H9 (cell line): Measurements from ENCODE around the gene APOL1. TPM values are rescaled to one million over a fixed set of nuclear protein-coding genes. Genes with fewer than 3 reads are reported as not detected.

Experiments used
- DNase-seq: peaks from one replicate; pipeline ENCODE4 v3.0.0-alpha.2; 2017
- H2AFZ ChIP-seq: one replicate; pipeline ENCODE4 v1.6.1; 2013; ENCODE audit warnings: mild to moderate bottlenecking, low read length, control low read depth, moderate library complexity
- H2AK5ac ChIP-seq: 2 replicates; pipeline ENCODE4 v1.6.1; 2013; ENCODE audit warnings: low read length, control low read depth, mixed read lengths; ENCODE audit not compliant: insufficient read length
- H2BK120ac ChIP-seq: one replicate; pipeline ENCODE4 v1.6.1; 2013; ENCODE audit warnings: low read depth, mild to moderate bottlenecking, low read length, control low read depth, inconsistent platforms; ENCODE audit not compliant: poor library complexity, severe bottlenecking
- H2BK12ac ChIP-seq: 2 replicates; pipeline ENCODE4 v1.6.1; 2013; ENCODE audit warnings: low read length, control low read depth, mixed read lengths, low read depth; ENCODE audit not compliant: insufficient read length
- H2BK15ac ChIP-seq: 2 replicates; pipeline ENCODE4 v1.6.1; 2013; ENCODE audit warnings: low read depth, low read length, control low read depth
- H2BK20ac ChIP-seq: one replicate; pipeline ENCODE4 v1.6.1; 2013; ENCODE audit warnings: low read depth, mild to moderate bottlenecking, low read length, control low read depth, inconsistent platforms; ENCODE audit not compliant: poor library complexity, severe bottlenecking
- H2BK5ac ChIP-seq: 2 replicates; pipeline ENCODE4 v1.6.1; 2013; ENCODE audit warnings: low read length, control low read depth, mixed read lengths; ENCODE audit not compliant: insufficient read length
- H3K14ac ChIP-seq: 2 replicates; pipeline ENCODE4 v1.6.1; 2013; ENCODE audit warnings: low read length, control low read depth; ENCODE audit not compliant: insufficient read depth
- H3K18ac ChIP-seq: 2 replicates; pipeline ENCODE4 v1.6.1; 2013; ENCODE audit warnings: low read depth, mild to moderate bottlenecking, mixed read lengths, low read length, control low read depth; ENCODE audit not compliant: insufficient read length
- H3K23ac ChIP-seq: 2 replicates; pipeline ENCODE4 v1.6.1; 2013; ENCODE audit warnings: low read length, control low read depth, mixed read lengths, low read depth; ENCODE audit not compliant: insufficient read length
- H3K23me2 ChIP-seq: 2 replicates; pipeline ENCODE4 v1.6.1; 2013; ENCODE audit warnings: low read depth, mild to moderate bottlenecking, mixed read lengths, low read length, control low read depth; ENCODE audit not compliant: insufficient read length, poor library complexity, severe bottlenecking
- H3K27ac ChIP-seq: 2 replicates; pipeline ENCODE4 v1.5.1; 2013; ENCODE audit warnings: low read length, control low read depth, mixed read lengths, low read depth; ENCODE audit not compliant: insufficient read length
- H3K27me3 ChIP-seq: 2 replicates; pipeline ENCODE4 v1.6.1; 2013; ENCODE audit warnings: low read length, control low read depth, inconsistent platforms; ENCODE audit not compliant: insufficient read depth
- H3K4ac ChIP-seq: 2 replicates; pipeline ENCODE4 v1.6.1; 2013; ENCODE audit warnings: low read depth, mild to moderate bottlenecking, control low read depth, inconsistent platforms, low read length, moderate library complexity
- H3K4me1 ChIP-seq: 2 replicates; pipeline ENCODE4 v1.6.1; 2013; ENCODE audit warnings: low read length, control low read depth, inconsistent platforms; ENCODE audit not compliant: insufficient read depth
- H3K4me2 ChIP-seq: 2 replicates; pipeline ENCODE4 v1.6.1; 2013; ENCODE audit warnings: low read length, control low read depth, mixed read lengths; ENCODE audit not compliant: insufficient read length, insufficient read depth
- H3K56ac ChIP-seq: 2 replicates; pipeline ENCODE4 v1.6.1; 2013; ENCODE audit warnings: low read depth, mild to moderate bottlenecking, mixed read lengths, low read length, control low read depth; ENCODE audit not compliant: insufficient read length
- H3K79me1 ChIP-seq: 2 replicates; pipeline ENCODE4 v1.6.1; 2013; ENCODE audit warnings: low read depth, mild to moderate bottlenecking, moderate library complexity, low read length, control low read depth, inconsistent platforms; ENCODE audit not compliant: insufficient read depth, poor library complexity, severe bottlenecking
- H3K79me2 ChIP-seq: 2 replicates; pipeline ENCODE4 v1.6.1; 2013; ENCODE audit warnings: low read length, control low read depth, inconsistent platforms; ENCODE audit not compliant: insufficient read depth
- H3K9ac ChIP-seq: 2 replicates; pipeline ENCODE4 v1.6.1; 2013; ENCODE audit warnings: low read length, control low read depth, mixed read lengths; ENCODE audit not compliant: insufficient read length; ENCODE audit errors: extremely low read depth
- H3K9me3 ChIP-seq: one replicate; pipeline ENCODE4 v1.6.1; 2013; ENCODE audit warnings: low read depth, low read length, inconsistent platforms; ENCODE audit not compliant: control insufficient read depth
- H3T11ph ChIP-seq: one replicate; pipeline ENCODE4 v1.6.1; 2013; ENCODE audit warnings: mild to moderate bottlenecking, low read length, control low read depth, inconsistent platforms
- H4K20me1 ChIP-seq: one replicate; pipeline ENCODE4 v1.6.1; 2013; ENCODE audit not compliant: control insufficient read depth, insufficient read length, insufficient read depth
- H4K5ac ChIP-seq: 2 replicates; pipeline ENCODE4 v1.6.1; 2013; ENCODE audit warnings: low read depth, mild to moderate bottlenecking, mixed read lengths, low read length, control low read depth; ENCODE audit not compliant: insufficient read length
- H4K8ac ChIP-seq: replicated peaks from 2 replicates; pipeline ENCODE4 v1.6.1; 2013; ENCODE audit warnings: low read length, control low read depth, mixed read lengths, low read depth; ENCODE audit not compliant: insufficient read length
- H4K91ac ChIP-seq: 2 replicates; pipeline ENCODE4 v1.6.1; 2013; ENCODE audit warnings: low read depth, mild to moderate bottlenecking, moderate library complexity, mixed read lengths, low read length, control low read depth; ENCODE audit not compliant: insufficient read length
- H3K27ac Mint-ChIP-seq, 3 experiments: 2 replicates in 2 of 3; 3 replicates in 1 of 3; pipeline ENCODE4 v1.8.0; 2020 to 2021; ENCODE audit warnings: mixed read lengths in 3 of 3, mild to moderate bottlenecking in 1 of 3, moderate library complexity in 1 of 3
- H3K27me3 Mint-ChIP-seq: 2 replicates; pipeline ENCODE4 v1.8.0; 2021; ENCODE audit warnings: low read depth, mild to moderate bottlenecking, moderate library complexity, mixed read lengths
- H3K36me3 Mint-ChIP-seq, 3 experiments: 2 replicates in 2 of 3; 3 replicates in 1 of 3; pipeline ENCODE4 v1.8.0; 2020 to 2021; ENCODE audit warnings: low read depth in 3 of 3, mixed read lengths in 3 of 3; ENCODE audit not compliant: insufficient read depth in 1 of 3
- H3K4me1 Mint-ChIP-seq, 2 experiments: 2 replicates each; pipeline ENCODE4 v1.8.0; 2020; ENCODE audit warnings: mixed read lengths in 2 of 2
- H3K4me3 Mint-ChIP-seq, 2 experiments: 2 replicates in 1 of 2; 3 replicates in 1 of 2; pipeline ENCODE4 v1.8.0; 2020 to 2021; ENCODE audit warnings: mild to moderate bottlenecking in 2 of 2, mixed read lengths in 2 of 2, moderate library complexity in 1 of 2
- H3K9me3 Mint-ChIP-seq, 2 experiments: 2 replicates in 1 of 2; 3 replicates in 1 of 2; pipeline ENCODE4 v1.8.0; 2020; ENCODE audit warnings: mild to moderate bottlenecking in 2 of 2, mixed read lengths in 2 of 2, moderate library complexity in 1 of 2
- CTCF ChIP-seq: fragments of 200-600 bp; sonication (generic); conservative IDR thresholded peaks from 3 replicates; pipeline ENCODE4 v1.8.0; 2021; ENCODE audit warnings: antibody characterized with exemption, mild to moderate bottlenecking
- WGBS: extraction: QIAGEN DNeasy Blood & Tissue Kit; methylation state at CpG from one replicate; pipeline ENCODE4 v1.1.7; 2013; ENCODE audit warnings: missing lambda C conversion rate, low lambda C conversion rate, mixed read lengths; ENCODE audit not compliant: insufficient read length; ENCODE audit errors: extremely low coverage; 5-methylcytosine and 5-hydroxymethylcytosine counted together
- total RNA-seq: library from RNA; stranded (reverse); gene quantifications from 2 replicates; pipeline ENCODE4 v1.2.1, GENCODE V29; 2021

Gene APOL1
- total RNA-seq, 1 experiment from 2014 or later = not detected

GRCh38 chr22:36237462-36238372 is 15.2 kb upstream of the APOL1 start:
- WGBS = no CpG with 5 or more reads among the region's 12 CpGs
- Histone ChIP-seq H3K9ac (no peak overlapping the region), H2AFZ (no peak overlapping the region)

More at GRCh38 chr22:36237462-36238372, 15.2 kb upstream of the APOL1 start:
- no peaks in the 10 kb centered on the region for H3K79me1 ChIP-seq
- no peak overlapping the region for H3K18ac ChIP-seq
- no peaks in the 10 kb centered on the region; the same call in 1 of the 2 replicates for H3K79me2 ChIP-seq
- no peaks in the 10 kb centered on the region for H3K27me3 ChIP-seq
- no peaks in the 10 kb centered on the region for H3K4me1 ChIP-seq
- no peak overlapping the region for H3K56ac ChIP-seq
- Mint-ChIP-seq H3K9me3 (peaks cover 0 to 4% of the 10 kb centered on the region in 2 experiments; a peak in 2 of 5 replicates), H3K36me3 (peaks cover 7 to 24% (median 18%) of the 10 kb centered on the region in 3 experiments), H3K27ac (peak overlapping the region in 2 of 3 experiments; percentile 37 to 91; a peak in 4 of 7 replicates), H3K27me3 (no peaks in the 10 kb centered on the region), H3K4me1 (peaks cover 30 to 31% of the 10 kb centered on the region in 2 experiments), H3K4me3 (peak overlapping the region; percentile 19 to 33; a peak in 4 of 5 replicates)
- H2BK15ac ChIP-seq = no peak overlapping the region
- no peak overlapping the region for H3T11ph ChIP-seq
- no peak overlapping the region; the same call in 1 of the 2 replicates for H3K14ac ChIP-seq
- H4K91ac ChIP-seq = no peak overlapping the region
- H2BK120ac ChIP-seq = no peak overlapping the region
- no peaks in the 10 kb centered on the region for H4K20me1 ChIP-seq
- H2AK5ac ChIP-seq = no peak overlapping the region
- H4K8ac ChIP-seq = no peak overlapping the region
- H2BK20ac ChIP-seq = no peak overlapping the region
- no peak overlapping the region for H2BK5ac ChIP-seq
- no peak overlapping the region for H4K5ac ChIP-seq
- H3K4me2 ChIP-seq = no peak overlapping the region
- no peak overlapping the region for H2BK12ac ChIP-seq
- H3K4ac ChIP-seq = no peak overlapping the region
- TF ChIP-seq CTCF = no peak
- DNase-seq = peak; percentile 23
- no peak overlapping the region for H3K23ac ChIP-seq
- no peaks in the 10 kb centered on the region for H3K9me3 ChIP-seq
- peaks cover 9% of the 10 kb centered on the region for H3K23me2 ChIP-seq
- no peak overlapping the region for H3K27ac ChIP-seq
